Nephron progenitor cell (in vitro differentiated cells): ENCODE results near the gene ABCB11.

Experiments
- DNase-seq: peaks from one replicate; pipeline ENCODE4 v3.0.0; 2021
- H3K27ac Mint-ChIP-seq: 2 replicates; pipeline ENCODE4 v1.8.0; 2021; ENCODE audit warnings: mild to moderate bottlenecking, moderate library complexity, mixed read lengths
- H3K27me3 Mint-ChIP-seq: 2 replicates; pipeline ENCODE4 v1.8.0; 2021; ENCODE audit warnings: mild to moderate bottlenecking, low read depth, mixed read lengths; ENCODE audit not compliant: poor library complexity
- H3K36me3 Mint-ChIP-seq: 2 replicates; pipeline ENCODE4 v1.8.0; 2021; ENCODE audit warnings: low read depth, mixed read lengths
- H3K4me1 Mint-ChIP-seq: 2 replicates; pipeline ENCODE4 v1.8.0; 2021; ENCODE audit warnings: mixed read lengths
- H3K4me3 Mint-ChIP-seq: 2 replicates; pipeline ENCODE4 v1.8.0; 2021; ENCODE audit warnings: mild to moderate bottlenecking, moderate library complexity, mixed read lengths
- H3K9me3 Mint-ChIP-seq: 2 replicates; pipeline ENCODE4 v1.8.0; 2021; ENCODE audit warnings: mild to moderate bottlenecking, moderate library complexity, mixed read lengths
- TF ChIP-seq, protein P1 (sequence below): fragments of 200-600 bp; sonication (generic); IDR thresholded peaks from 2 replicates; pipeline ENCODE4 v1.5.0; 2021; ENCODE audit warnings: antibody characterized with exemption

ABCB11 gene

GRCh38 chr2:169007941-169008340 is 23.2 kb downstream of the ABCB11 start:
- TF ChIP-seq, protein P1, sequence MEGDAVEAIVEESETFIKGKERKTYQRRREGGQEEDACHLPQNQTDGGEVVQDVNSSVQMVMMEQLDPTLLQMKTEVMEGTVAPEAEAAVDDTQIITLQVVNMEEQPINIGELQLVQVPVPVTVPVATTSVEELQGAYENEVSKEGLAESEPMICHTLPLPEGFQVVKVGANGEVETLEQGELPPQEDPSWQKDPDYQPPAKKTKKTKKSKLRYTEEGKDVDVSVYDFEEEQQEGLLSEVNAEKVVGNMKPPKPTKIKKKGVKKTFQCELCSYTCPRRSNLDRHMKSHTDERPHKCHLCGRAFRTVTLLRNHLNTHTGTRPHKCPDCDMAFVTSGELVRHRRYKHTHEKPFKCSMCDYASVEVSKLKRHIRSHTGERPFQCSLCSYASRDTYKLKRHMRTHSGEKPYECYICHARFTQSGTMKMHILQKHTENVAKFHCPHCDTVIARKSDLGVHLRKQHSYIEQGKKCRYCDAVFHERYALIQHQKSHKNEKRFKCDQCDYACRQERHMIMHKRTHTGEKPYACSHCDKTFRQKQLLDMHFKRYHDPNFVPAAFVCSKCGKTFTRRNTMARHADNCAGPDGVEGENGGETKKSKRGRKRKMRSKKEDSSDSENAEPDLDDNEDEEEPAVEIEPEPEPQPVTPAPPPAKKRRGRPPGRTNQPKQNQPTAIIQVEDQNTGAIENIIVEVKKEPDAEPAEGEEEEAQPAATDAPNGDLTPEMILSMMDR = no peak
- no peaks in the 10 kb centered on the region for H3K36me3 Mint-ChIP-seq
- H3K27me3 Mint-ChIP-seq = peaks cover 4% of the 10 kb centered on the region
- H3K4me3 Mint-ChIP-seq = no peak overlapping the region
- H3K4me1 Mint-ChIP-seq = no peaks in the 10 kb centered on the region
- H3K9me3 Mint-ChIP-seq = no peaks in the 10 kb centered on the region
- no peak for DNase-seq
- H3K27ac Mint-ChIP-seq = no peak overlapping the region

DNA sequence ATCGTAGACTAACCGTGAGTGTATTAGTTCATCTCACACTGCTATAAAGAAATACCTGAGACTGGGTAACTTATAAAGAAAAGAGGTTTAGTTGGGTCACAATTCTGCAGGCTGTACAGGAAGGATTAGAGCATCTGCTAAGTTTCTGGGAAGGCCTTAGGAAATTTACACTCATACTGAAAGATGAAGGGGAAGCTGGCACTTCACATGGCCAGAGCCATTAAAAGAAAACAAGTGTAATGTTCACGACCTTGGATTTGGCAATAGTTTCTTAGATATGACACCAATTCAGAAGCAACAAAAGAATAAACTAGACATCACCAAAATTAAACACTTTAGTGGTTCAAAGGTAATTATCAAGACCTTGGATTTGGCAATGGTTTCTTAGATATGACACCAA is 23.8 kb downstream of the ABCB11 start:
- Mint-ChIP-seq H3K36me3 (no peaks in the 10 kb centered on the region), H3K4me3 (no peak overlapping the region), H3K27ac (no peak overlapping the region), H3K9me3 (peaks cover 2% of the 10 kb centered on the region), H3K27me3 (peaks cover 4% of the 10 kb centered on the region), H3K4me1 (no peaks in the 10 kb centered on the region)
- DNase-seq = no peak
- TF ChIP-seq, protein P1 = no peak

- Mint-ChIP-seq H3K9me3 (peaks cover 3% of the 10 kb centered on the region), H3K4me3 (no peak overlapping the region), H3K27me3 (peaks cover 4% of the 10 kb centered on the region), H3K27ac (no peak overlapping the region), H3K36me3 (no peaks in the 10 kb centered on the region), H3K4me1 (no peaks in the 10 kb centered on the region)
- DNase-seq = no peak
- TF ChIP-seq, protein P1 = no peak
Measured at GRCh38 chr2:169006665-169007064, 24.5 kb downstream of the ABCB11 start.

DNA sequence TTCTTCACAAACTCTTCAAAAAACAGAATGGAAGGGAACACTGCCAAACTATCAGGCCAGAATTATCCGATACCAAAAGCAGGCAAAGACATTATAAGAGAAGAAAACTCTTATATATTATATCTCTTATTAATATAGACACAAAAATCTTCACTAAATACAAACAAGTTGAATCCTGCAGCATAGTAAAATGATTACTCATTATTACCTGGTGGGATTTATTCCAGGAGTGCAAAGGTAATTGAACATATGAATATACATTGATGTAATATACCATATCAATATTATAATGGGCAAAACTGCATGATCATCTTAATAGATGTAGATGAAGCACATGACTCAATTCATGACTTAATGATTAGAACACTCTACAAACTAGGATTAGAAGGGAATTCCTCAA is 25.1 kb downstream of the ABCB11 start:
- no peaks in the 10 kb centered on the region for H3K36me3 Mint-ChIP-seq
- H3K27me3 Mint-ChIP-seq = peaks cover 4% of the 10 kb centered on the region
- H3K9me3 Mint-ChIP-seq = peaks cover 3% of the 10 kb centered on the region
- TF ChIP-seq, protein P1 = no peak
- DNase-seq = no peak
- H3K4me3 Mint-ChIP-seq = no peak overlapping the region
- no peaks in the 10 kb centered on the region for H3K4me1 Mint-ChIP-seq
- H3K27ac Mint-ChIP-seq = no peak overlapping the region

DNA sequence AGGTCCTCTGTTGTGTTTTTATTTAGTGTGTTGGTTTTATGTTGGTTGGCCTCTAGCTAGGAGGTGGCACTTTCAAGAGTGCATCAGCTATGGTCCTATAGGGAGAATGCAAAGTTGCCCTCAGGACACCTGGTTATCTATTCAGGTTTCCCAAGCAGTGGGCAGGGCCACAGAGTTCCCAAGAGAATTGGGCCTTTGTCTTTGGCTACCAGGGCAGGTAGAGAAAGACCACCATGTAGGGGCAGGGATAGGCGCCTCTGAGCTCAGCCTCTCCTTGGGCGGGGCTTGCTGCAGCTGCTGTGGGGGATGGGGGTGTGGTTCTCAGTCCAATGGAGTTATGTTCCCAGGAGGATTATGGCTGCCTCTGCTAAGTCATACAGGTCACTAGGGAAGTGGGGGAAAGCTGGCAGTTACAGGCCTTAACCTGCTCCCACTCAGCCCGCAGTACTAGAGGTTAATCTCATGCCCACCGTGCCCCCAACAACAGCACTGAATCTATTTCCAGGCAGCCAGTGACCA is 26.0 kb downstream of the ABCB11 start:
- Mint-ChIP-seq H3K4me3 (no peak overlapping the region), H3K36me3 (no peaks in the 10 kb centered on the region), H3K27me3 (peaks cover 4% of the 10 kb centered on the region), H3K27ac (no peak overlapping the region), H3K4me1 (no peaks in the 10 kb centered on the region), H3K9me3 (peaks cover 3% of the 10 kb centered on the region)
- TF ChIP-seq, protein P1 = no peak
- DNase-seq = no peak

- no peak for DNase-seq
- Mint-ChIP-seq H3K27me3 (peaks cover under 1% of the 10 kb centered on the region), H3K4me3 (no peak overlapping the region), H3K27ac (no peak overlapping the region), H3K9me3 (peaks cover 3% of the 10 kb centered on the region), H3K4me1 (no peaks in the 10 kb centered on the region), H3K36me3 (no peaks in the 10 kb centered on the region)
- TF ChIP-seq, protein P1 = no peak
Measured at GRCh38 chr2:169002161-169002738, 28.9 kb downstream of the ABCB11 start.
